Measurements from ENCODE around the gene CWF19L1.

- TF ChIP-seq, protein P1, sequence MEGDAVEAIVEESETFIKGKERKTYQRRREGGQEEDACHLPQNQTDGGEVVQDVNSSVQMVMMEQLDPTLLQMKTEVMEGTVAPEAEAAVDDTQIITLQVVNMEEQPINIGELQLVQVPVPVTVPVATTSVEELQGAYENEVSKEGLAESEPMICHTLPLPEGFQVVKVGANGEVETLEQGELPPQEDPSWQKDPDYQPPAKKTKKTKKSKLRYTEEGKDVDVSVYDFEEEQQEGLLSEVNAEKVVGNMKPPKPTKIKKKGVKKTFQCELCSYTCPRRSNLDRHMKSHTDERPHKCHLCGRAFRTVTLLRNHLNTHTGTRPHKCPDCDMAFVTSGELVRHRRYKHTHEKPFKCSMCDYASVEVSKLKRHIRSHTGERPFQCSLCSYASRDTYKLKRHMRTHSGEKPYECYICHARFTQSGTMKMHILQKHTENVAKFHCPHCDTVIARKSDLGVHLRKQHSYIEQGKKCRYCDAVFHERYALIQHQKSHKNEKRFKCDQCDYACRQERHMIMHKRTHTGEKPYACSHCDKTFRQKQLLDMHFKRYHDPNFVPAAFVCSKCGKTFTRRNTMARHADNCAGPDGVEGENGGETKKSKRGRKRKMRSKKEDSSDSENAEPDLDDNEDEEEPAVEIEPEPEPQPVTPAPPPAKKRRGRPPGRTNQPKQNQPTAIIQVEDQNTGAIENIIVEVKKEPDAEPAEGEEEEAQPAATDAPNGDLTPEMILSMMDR (IDR thresholded peaks at IDR 0.05), result no peak
- no peak for TF ChIP-seq MAX (IDR thresholded peaks at IDR 0.05)
- TF ChIP-seq EP300 (IDR thresholded peaks at IDR 0.05), result no peak
- TF ChIP-seq, protein P2, sequence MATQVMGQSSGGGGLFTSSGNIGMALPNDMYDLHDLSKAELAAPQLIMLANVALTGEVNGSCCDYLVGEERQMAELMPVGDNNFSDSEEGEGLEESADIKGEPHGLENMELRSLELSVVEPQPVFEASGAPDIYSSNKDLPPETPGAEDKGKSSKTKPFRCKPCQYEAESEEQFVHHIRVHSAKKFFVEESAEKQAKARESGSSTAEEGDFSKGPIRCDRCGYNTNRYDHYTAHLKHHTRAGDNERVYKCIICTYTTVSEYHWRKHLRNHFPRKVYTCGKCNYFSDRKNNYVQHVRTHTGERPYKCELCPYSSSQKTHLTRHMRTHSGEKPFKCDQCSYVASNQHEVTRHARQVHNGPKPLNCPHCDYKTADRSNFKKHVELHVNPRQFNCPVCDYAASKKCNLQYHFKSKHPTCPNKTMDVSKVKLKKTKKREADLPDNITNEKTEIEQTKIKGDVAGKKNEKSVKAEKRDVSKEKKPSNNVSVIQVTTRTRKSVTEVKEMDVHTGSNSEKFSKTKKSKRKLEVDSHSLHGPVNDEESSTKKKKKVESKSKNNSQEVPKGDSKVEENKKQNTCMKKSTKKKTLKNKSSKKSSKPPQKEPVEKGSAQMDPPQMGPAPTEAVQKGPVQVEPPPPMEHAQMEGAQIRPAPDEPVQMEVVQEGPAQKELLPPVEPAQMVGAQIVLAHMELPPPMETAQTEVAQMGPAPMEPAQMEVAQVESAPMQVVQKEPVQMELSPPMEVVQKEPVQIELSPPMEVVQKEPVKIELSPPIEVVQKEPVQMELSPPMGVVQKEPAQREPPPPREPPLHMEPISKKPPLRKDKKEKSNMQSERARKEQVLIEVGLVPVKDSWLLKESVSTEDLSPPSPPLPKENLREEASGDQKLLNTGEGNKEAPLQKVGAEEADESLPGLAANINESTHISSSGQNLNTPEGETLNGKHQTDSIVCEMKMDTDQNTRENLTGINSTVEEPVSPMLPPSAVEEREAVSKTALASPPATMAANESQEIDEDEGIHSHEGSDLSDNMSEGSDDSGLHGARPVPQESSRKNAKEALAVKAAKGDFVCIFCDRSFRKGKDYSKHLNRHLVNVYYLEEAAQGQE (IDR thresholded peaks at IDR 0.05), result no peak
- TF ChIP-seq KDM1A (IDR thresholded peaks at IDR 0.05; ENCODE audit: low read depth), result no peak
- no peak for TF ChIP-seq RAD21 (conservative IDR thresholded peaks at IDR 0.05 in 1 of 2, IDR thresholded peaks at IDR 0.05 in 1 of 2)
- TF ChIP-seq HEYL (CRISPR knock-in tag; IDR thresholded peaks at IDR 0.05), result no peak
- TF ChIP-seq RNF2 (IDR thresholded peaks at IDR 0.05; ENCODE audit: borderline replicate concordance, low read depth), result no peak
These were observed 29.0 kb downstream of the CWF19L1 start for GRCh38 chr10:100238429-100238828.

Measured in A549 (cell line).